HepG2 (cell line): ENCODE measurements around the gene TTLL11. TPM values are rescaled to one million over a fixed set of nuclear protein-coding genes. Genes with fewer than 3 reads are reported as not detected.

ENCODE experiments used
- ATAC-seq: fragments of 200-7000 bp; cut with Tn5 transposase; 3 replicates; pipeline ENCODE4 v1.9.1; 2020; ENCODE audit warnings: mild to moderate bottlenecking, moderate library complexity
- BruUV-seq: library from RNA; stranded (reverse); fragments of 400-500 nt; replicated peaks from 2 replicates; lab custom pipeline; 2021; lab: Mats Ljungman, UMichigan
- CTCF ChIA-PET: fragments of 300-600 bp; formaldehyde crosslinking; extraction: SDS; loops from one replicate; lab custom pipeline; 2021; ENCODE audit warnings: low total read pairs, inconsistent platforms, low intra/inter-chr PET ratio; lab: Yijun Ruan, JAX
- POLR2A ChIA-PET: fragments of 350-600 bp; sonication (Branson Sonifier 250); formaldehyde crosslinking; loops from one replicate; lab custom pipeline; 2020; ENCODE audit warnings: antibody characterized with exemption, inconsistent platforms; lab: Yijun Ruan, JAX
- DNase-seq: peaks from one replicate; pipeline ENCODE4 v3.0.0-alpha.2; 2015; ENCODE audit warnings: low spot score
- FAIRE-seq: peaks from 3 replicates; lab custom pipeline; 2011; peaks lifted over from hg19 to GRCh38; lab: Jason Lieb, UNC
- H2AFZ ChIP-seq: one replicate; pipeline ENCODE4 v1.6.1; 2011; ENCODE audit warnings: low read length, inconsistent platforms
- H3K27ac ChIP-seq: fragments of 300-600 bp; 3 replicates; pipeline ENCODE4 v1.8.0; 2011; ENCODE audit warnings: mixed run types, mild to moderate bottlenecking, mixed read lengths, low read length, inconsistent platforms; ENCODE audit not compliant: insufficient read depth; ENCODE audit errors: extremely low read length
- H3K27me3 ChIP-seq, 2 experiments: fragments of 200-600 bp in 1 of 2; 2 replicates in 1 of 2; 3 replicates in 1 of 2; pipeline versions ENCODE4 v1.6.0 to v1.8.0; 2011; ENCODE audit warnings: low read length in 2 of 2, mild to moderate bottlenecking in 2 of 2, moderate library complexity in 2 of 2, inconsistent platforms in 1 of 2; ENCODE audit not compliant: insufficient read depth in 2 of 2, control insufficient read depth in 1 of 2
- H3K36me3 ChIP-seq, 2 experiments: fragments of 200-600 bp in 1 of 2; replicated peaks in 1 of 2; 2 replicates in 1 of 2; 3 replicates in 1 of 2; pipeline versions ENCODE4 v1.5.1 to v1.8.0; 2011; ENCODE audit warnings: low read length in 2 of 2, inconsistent platforms in 1 of 2; ENCODE audit not compliant: insufficient read depth in 2 of 2, control insufficient read depth in 1 of 2
- H3K4me1 ChIP-seq: 2 replicates; pipeline ENCODE4 v1.5.1; 2012; ENCODE audit warnings: low read length, inconsistent platforms; ENCODE audit not compliant: insufficient read depth
- H3K4me2 ChIP-seq: 2 replicates; pipeline ENCODE4 v1.6.0; 2011; ENCODE audit warnings: low read depth, low read length, inconsistent platforms
- H3K4me3 ChIP-seq, 3 experiments: fragments of 200-600 bp in 1 of 3; sonication (generic), shearing (Covaris generic) in 1 of 3; replicated peaks in 1 of 3; 2 replicates each; pipeline ENCODE4 v1.5.1; 2011 to 2016; ENCODE audit warnings: low read length in 3 of 3, inconsistent platforms in 2 of 3, low read depth in 2 of 3, mild to moderate bottlenecking in 2 of 3, control low read depth in 1 of 3, mixed read lengths in 1 of 3; ENCODE audit not compliant: insufficient read depth in 1 of 3
- H3K79me2 ChIP-seq: one replicate; pipeline ENCODE4 v1.6.1; 2011; ENCODE audit warnings: low read length, inconsistent platforms; ENCODE audit not compliant: insufficient read depth
- H3K9ac ChIP-seq: 2 replicates; pipeline ENCODE4 v1.6.0; 2011; ENCODE audit warnings: mild to moderate bottlenecking, low read depth, low read length, inconsistent platforms; ENCODE audit not compliant: insufficient read depth
- H3K9me3 ChIP-seq: 2 replicates; pipeline ENCODE4 v1.5.1; 2012; ENCODE audit warnings: mild to moderate bottlenecking, low read length
- H4K20me1 ChIP-seq: 2 replicates; pipeline ENCODE4 v1.6.0; 2011; ENCODE audit warnings: inconsistent platforms, mild to moderate bottlenecking, low read length, moderate library complexity; ENCODE audit not compliant: insufficient read depth
- CREM ChIP-seq, 2 experiments: sonication (generic) in 1 of 2; formaldehyde crosslinking in 1 of 2; IDR thresholded peaks; 2 replicates each; pipeline versions ENCODE4 v1.4.0 to v1.6.1; 2016 to 2020; ENCODE audit warnings: antibody characterized with exemption in 1 of 2, mild to moderate bottlenecking in 1 of 2, missing genetic modification reagents in 1 of 2
- KAT7 ChIP-seq: IDR thresholded peaks from 2 replicates; pipeline ENCODE4 v1.6.1; 2018; ENCODE audit warnings: borderline replicate concordance, missing compliant biosample characterization
- MAF1 ChIP-seq: sonication (generic); formaldehyde crosslinking; IDR thresholded peaks from 2 replicates; pipeline ENCODE4 v1.5.0; 2020; ENCODE audit warnings: missing genetic modification reagents, borderline replicate concordance
- NFIC ChIP-seq: IDR thresholded peaks from 2 replicates; pipeline ENCODE4 v1.6.1; 2012; ENCODE audit warnings: mild to moderate bottlenecking, low read length, inconsistent platforms
- NR3C1 ChIP-seq: sonication (generic); formaldehyde crosslinking; IDR thresholded peaks from 2 replicates; pipeline ENCODE4 v1.4.0; 2020; ENCODE audit warnings: missing genetic modification reagents
- RNF219 ChIP-seq: sonication (generic); formaldehyde crosslinking; IDR thresholded peaks from 2 replicates; pipeline ENCODE4 v1.5.0; 2020; ENCODE audit warnings: mild to moderate bottlenecking, missing genetic modification reagents
- SETDB1 ChIP-seq: sonication (generic); formaldehyde crosslinking; IDR thresholded peaks from 2 replicates; pipeline ENCODE4 v1.5.1; 2020; ENCODE audit warnings: missing genetic modification reagents, mild to moderate bottlenecking, borderline replicate concordance
- SRF ChIP-seq: IDR thresholded peaks from 2 replicates; pipeline ENCODE4 v1.6.1; 2011; ENCODE audit warnings: mild to moderate bottlenecking, low read depth, low read length, moderate library complexity
- ZNF282 ChIP-seq: fragments of 450-650 bp; IDR thresholded peaks from 2 replicates; pipeline ENCODE4 v1.6.1; 2018; ENCODE audit not compliant: partially characterized antibody
- WGBS: methylation state at CpG from one replicate; pipeline ENCODE4 v1.1.6; 2017; ENCODE audit warnings: low lambda C conversion rate; 5-methylcytosine and 5-hydroxymethylcytosine counted together
- in situ Hi-C: cut with HindIII; loops from 2 replicates; pipeline ENCODE4 v1.10.0; 2017; ENCODE audit warnings: low pct_unique_long_range_greater_than_20kb; ENCODE audit not compliant: extremely low pct_ligation_motif_present
- intact Hi-C: fragments of 100-400 bp; cut with micrococcal nuclease; formaldehyde crosslinking; loops from one replicate; pipeline ENCODE4 v1.10.0; 2022; ENCODE audit not compliant: unreplicated experiment
- polyA plus RNA-seq, 8 experiments: library from polyadenylated mRNA; depleted of rRNA in 3 of 8; stranded (reverse) in 7 of 8; unstranded in 1 of 8; fragments of >200 nt; fragmentation: Illumina TruSeq in 4 of 8; extraction: Trizol in 4 of 8; gene quantifications; 2 replicates each; pipeline versions ENCODE4 v1.2.1 to v1.2.3, GENCODE V29; 2011 to 2016; ENCODE audit warnings: low read depth in 4 of 8, missing spikeins in 1 of 8, mixed read lengths in 1 of 8; ENCODE audit not compliant: insufficient read depth in 1 of 8
- total RNA-seq, 5 experiments: library from RNA; depleted of rRNA; stranded (reverse); fragments of >200 nt; fragmentation: Illumina TruSeq; extraction: Trizol; gene quantifications; 2 replicates each; pipeline ENCODE4 v1.2.3, GENCODE V29; 2016; ENCODE audit warnings: low read depth in 1 of 5
- TF ChIP-seq, protein P1 (sequence below): sonication (generic); formaldehyde crosslinking; IDR thresholded peaks from 2 replicates; pipeline ENCODE4 v1.9.0; 2021; ENCODE audit warnings: missing genetic modification reagents, mild to moderate bottlenecking, borderline replicate concordance

TTLL11 gene
- total and polyA plus RNA-seq, 2 of the 13 experiments (the other 11 are each of a cell fraction or from before 2014, with no cell fraction given) = 4.5 to 5.2 TPM

GRCh38 chr9:121820286-121821005 lies 272.7 kb downstream of the TTLL11 start:
- H3K79me2 ChIP-seq = no peaks in the 10 kb centered on the region
- CTCF ChIA-PET = no interaction called here
- H3K4me2 ChIP-seq = no peak overlapping the region
- H3K9ac ChIP-seq = no peak overlapping the region
- POLR2A ChIA-PET = no interaction called here
- H3K4me3 ChIP-seq = no peak overlapping the region
- intact Hi-C loops = loop anchor here (10.0 kb wide), 1 partner anchor 76 kb away; no protein-coding TSS in a partner anchor
- 60% methylated on average over 2 of the region's 11 CpGs for WGBS
- BruUV-seq = no TSS peak
- no peak overlapping the region for H3K27ac ChIP-seq
- peaks cover 1 to 57% of the 10 kb centered on the region in 2 experiments; a peak in 4 of 5 replicates for H3K27me3 ChIP-seq
- no peak overlapping the region for H2AFZ ChIP-seq
- FAIRE-seq (no peak), DNase-seq (no peak), ATAC-seq (no peak)
- H4K20me1 ChIP-seq = no peaks in the 10 kb centered on the region
- in situ Hi-C loops = no loop called here
- no peak for TF ChIP-seq ZNF282
- no peak for TF ChIP-seq KAT7 (CRISPR knock-in tag)
- TF ChIP-seq MAF1 = no peak
- TF ChIP-seq, protein P1, sequence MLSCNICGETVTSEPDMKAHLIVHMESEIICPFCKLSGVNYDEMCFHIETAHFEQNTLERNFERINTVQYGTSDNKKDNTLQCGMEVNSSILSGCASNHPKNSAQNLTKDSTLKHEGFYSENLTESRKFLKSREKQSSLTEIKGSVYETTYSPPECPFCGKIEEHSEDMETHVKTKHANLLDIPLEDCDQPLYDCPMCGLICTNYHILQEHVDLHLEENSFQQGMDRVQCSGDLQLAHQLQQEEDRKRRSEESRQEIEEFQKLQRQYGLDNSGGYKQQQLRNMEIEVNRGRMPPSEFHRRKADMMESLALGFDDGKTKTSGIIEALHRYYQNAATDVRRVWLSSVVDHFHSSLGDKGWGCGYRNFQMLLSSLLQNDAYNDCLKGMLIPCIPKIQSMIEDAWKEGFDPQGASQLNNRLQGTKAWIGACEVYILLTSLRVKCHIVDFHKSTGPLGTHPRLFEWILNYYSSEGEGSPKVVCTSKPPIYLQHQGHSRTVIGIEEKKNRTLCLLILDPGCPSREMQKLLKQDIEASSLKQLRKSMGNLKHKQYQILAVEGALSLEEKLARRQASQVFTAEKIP (CRISPR knock-in tag) = no peak
- TF ChIP-seq NFIC = no peak
- no peak for TF ChIP-seq CREM (IDR thresholded peaks at IDR 0.05)
- TF ChIP-seq CREM (CRISPR knock-in tag; IDR thresholded peaks at IDR 0.05) = no peak
- no peak for TF ChIP-seq SRF
- TF ChIP-seq SETDB1 = no peak
- no peak for TF ChIP-seq NR3C1 (CRISPR knock-in tag)
- TF ChIP-seq RNF219 (CRISPR knock-in tag) = no peak
- H3K36me3 ChIP-seq = no peaks in the 10 kb centered on the region
- H3K4me1 ChIP-seq = peaks cover 4% of the 10 kb centered on the region; the same call in 1 of the 2 replicates
- no peaks in the 10 kb centered on the region for H3K9me3 ChIP-seq
